Frontal cortex (tissue), 4 donors: ENCODE data around the gene TMEM212. TPM values are rescaled to one million over a fixed set of nuclear protein-coding genes. Genes with fewer than 3 reads are reported as not detected.

ENCODE experiments used
- DNase-seq, 2 donors: peaks; one replicate each; pipeline ENCODE4 v3.0.0; 2012; ENCODE audit warnings: low spot score in 2 of 2
- FAIRE-seq: peaks from 2 replicates; lab custom pipeline; 2012; peaks lifted over from hg19 to GRCh38; lab: Jason Lieb, UNC
- total RNA-seq: library from RNA; depleted of rRNA; stranded (reverse); fragments of >200 nt; gene quantifications from one replicate; pipeline ENCODE4 v1.2.3, GENCODE V29; 2014
- donor health status: control.
- donor health status: control.
- donor health status: control.

Gene TMEM212
- total RNA-seq, 1 donor from 2014 or later = not detected

- DNase-seq (no peak), FAIRE-seq (no peak)
Observed at GRCh38 chr3:171831936-171832335, 11.2 kb upstream of the TMEM212 start.

- FAIRE-seq = no peak
Observed at GRCh38 chr3:171832989-171833388, 10.2 kb upstream of the TMEM212 start.

GRCh38 chr3:171833789-171834460 is 9.2 kb upstream of the TMEM212 start:
- DNase-seq = no peak
- no peak for FAIRE-seq

More at GRCh38 chr3:171832989-171833388, 10.2 kb upstream of the TMEM212 start:
- DNase-seq = no peak

- FAIRE-seq (no peak), DNase-seq (no peak)
Observed at GRCh38 chr3:171834461-171834801, 8.7 kb upstream of the TMEM212 start.

- DNase-seq (no peak), FAIRE-seq (no peak)
Observed at GRCh38 chr3:171835116-171835515, 8.0 kb upstream of the TMEM212 start.

GRCh38 chr3:171835613-171836012 is 7.5 kb upstream of the TMEM212 start:
- no peak for FAIRE-seq

GRCh38 chr3:171836855-171837254 is 6.3 kb upstream of the TMEM212 start:
- FAIRE-seq (no peak), DNase-seq (no peak)

More at GRCh38 chr3:171835613-171836012, 7.5 kb upstream of the TMEM212 start:
- no peak for DNase-seq

- no peak for DNase-seq
- no peak for FAIRE-seq
Observed at GRCh38 chr3:171837698-171838097, 5.5 kb upstream of the TMEM212 start.

- no peak for DNase-seq
- no peak for FAIRE-seq
Observed at GRCh38 chr3:171838218-171838720, 4.9 kb upstream of the TMEM212 start.

- FAIRE-seq (no peak), DNase-seq (no peak)
Observed at GRCh38 chr3:171839270-171839669, 3.9 kb upstream of the TMEM212 start.

- FAIRE-seq (no peak), DNase-seq (no peak)
Observed at GRCh38 chr3:171840445-171840810, 2.7 kb upstream of the TMEM212 start.

GRCh38 chr3:171840811-171841619 is 2.1 kb upstream of the TMEM212 start:
- DNase-seq (no peak), FAIRE-seq (no peak)

GRCh38 chr3:171841620-171842000 is 1.5 kb upstream of the TMEM212 start:
- DNase-seq = no peak
- no peak for FAIRE-seq

GRCh38 chr3:171844873-171845272 is 1.7 kb downstream of the TMEM212 start:
- DNase-seq = no peak
- no peak for FAIRE-seq

GRCh38 chr3:171845481-171846284 is 2.5 kb downstream of the TMEM212 start:
- FAIRE-seq (no peak), DNase-seq (no peak)

- DNase-seq = no peak
- no peak for FAIRE-seq
Observed at GRCh38 chr3:171846597-171846996, 3.4 kb downstream of the TMEM212 start.

- FAIRE-seq (no peak), DNase-seq (no peak)
Observed at GRCh38 chr3:171847133-171847532, 4.0 kb downstream of the TMEM212 start.

- DNase-seq (no peak), FAIRE-seq (no peak)
Observed at GRCh38 chr3:171847595-171848259, 4.6 kb downstream of the TMEM212 start.

- DNase-seq (no peak), FAIRE-seq (no peak)
Observed at GRCh38 chr3:171849617-171850319, 6.6 kb downstream of the TMEM212 start.
